Panc1 (cell line): ENCODE data around the gene RASGEF1C.
A peak's percentile ranks its signal among the peaks of the same experiment; 100 is the strongest.

Experiments used
- CTCF ChIP-seq: fragments of 450-650 bp; IDR thresholded peaks from 2 replicates; pipeline ENCODE4 v1.5.1; 2017; ENCODE audit warnings: mild to moderate bottlenecking
- POLR2AphosphoS5 ChIP-seq: IDR thresholded peaks from 2 replicates; pipeline ENCODE4 v1.6.1; 2012; ENCODE audit warnings: mild to moderate bottlenecking, low read depth, low read length, moderate library complexity

- peak; percentile 75 for TF ChIP-seq CTCF
- TF ChIP-seq POLR2AphosphoS5 = no peak
These were observed 7.7 kb downstream of the RASGEF1C start for GRCh38 chr5:180201051-180201987.
